HepG2 (cell line): ENCODE measurements around the gene SERPINF2. TPM values are rescaled to one million over a fixed set of nuclear protein-coding genes. Genes with fewer than 3 reads are reported as not detected.

Experiments used
- ATAC-seq: fragments of 200-7000 bp; cut with Tn5 transposase; 3 replicates; pipeline ENCODE4 v1.9.1; 2020; ENCODE audit warnings: mild to moderate bottlenecking, moderate library complexity
- BruUV-seq: library from RNA; stranded (reverse); fragments of 400-500 nt; replicated peaks from 2 replicates; lab custom pipeline; 2021; lab: Mats Ljungman, UMichigan
- CTCF ChIA-PET: fragments of 300-600 bp; formaldehyde crosslinking; extraction: SDS; loops from one replicate; lab custom pipeline; 2021; ENCODE audit warnings: low total read pairs, inconsistent platforms, low intra/inter-chr PET ratio; lab: Yijun Ruan, JAX
- POLR2A ChIA-PET: fragments of 350-600 bp; sonication (Branson Sonifier 250); formaldehyde crosslinking; loops from one replicate; lab custom pipeline; 2020; ENCODE audit warnings: antibody characterized with exemption, inconsistent platforms; lab: Yijun Ruan, JAX
- DNase-seq: peaks from one replicate; pipeline ENCODE4 v3.0.0-alpha.2; 2015; ENCODE audit warnings: low spot score
- FAIRE-seq: peaks from 3 replicates; lab custom pipeline; 2011; peaks lifted over from hg19 to GRCh38; lab: Jason Lieb, UNC
- H2AFZ ChIP-seq: one replicate; pipeline ENCODE4 v1.6.1; 2011; ENCODE audit warnings: low read length, inconsistent platforms
- H3K27ac ChIP-seq: fragments of 300-600 bp; 3 replicates; pipeline ENCODE4 v1.8.0; 2011; ENCODE audit warnings: mixed run types, mild to moderate bottlenecking, mixed read lengths, low read length, inconsistent platforms; ENCODE audit not compliant: insufficient read depth; ENCODE audit errors: extremely low read length
- H3K27me3 ChIP-seq, 2 experiments: fragments of 200-600 bp in 1 of 2; 2 replicates in 1 of 2; 3 replicates in 1 of 2; pipeline versions ENCODE4 v1.6.0 to v1.8.0; 2011; ENCODE audit warnings: low read length in 2 of 2, mild to moderate bottlenecking in 2 of 2, moderate library complexity in 2 of 2, inconsistent platforms in 1 of 2; ENCODE audit not compliant: insufficient read depth in 2 of 2, control insufficient read depth in 1 of 2
- H3K36me3 ChIP-seq, 2 experiments: fragments of 200-600 bp in 1 of 2; replicated peaks in 1 of 2; 2 replicates in 1 of 2; 3 replicates in 1 of 2; pipeline versions ENCODE4 v1.5.1 to v1.8.0; 2011; ENCODE audit warnings: low read length in 2 of 2, inconsistent platforms in 1 of 2; ENCODE audit not compliant: insufficient read depth in 2 of 2, control insufficient read depth in 1 of 2
- H3K4me1 ChIP-seq: 2 replicates; pipeline ENCODE4 v1.5.1; 2012; ENCODE audit warnings: low read length, inconsistent platforms; ENCODE audit not compliant: insufficient read depth
- H3K4me2 ChIP-seq: 2 replicates; pipeline ENCODE4 v1.6.0; 2011; ENCODE audit warnings: low read depth, low read length, inconsistent platforms
- H3K4me3 ChIP-seq, 3 experiments: fragments of 200-600 bp in 1 of 3; sonication (generic), shearing (Covaris generic) in 1 of 3; replicated peaks in 1 of 3; 2 replicates each; pipeline ENCODE4 v1.5.1; 2011 to 2016; ENCODE audit warnings: low read length in 3 of 3, inconsistent platforms in 2 of 3, low read depth in 2 of 3, mild to moderate bottlenecking in 2 of 3, control low read depth in 1 of 3, mixed read lengths in 1 of 3; ENCODE audit not compliant: insufficient read depth in 1 of 3
- H3K79me2 ChIP-seq: one replicate; pipeline ENCODE4 v1.6.1; 2011; ENCODE audit warnings: low read length, inconsistent platforms; ENCODE audit not compliant: insufficient read depth
- H3K9ac ChIP-seq: 2 replicates; pipeline ENCODE4 v1.6.0; 2011; ENCODE audit warnings: mild to moderate bottlenecking, low read depth, low read length, inconsistent platforms; ENCODE audit not compliant: insufficient read depth
- H3K9me3 ChIP-seq: 2 replicates; pipeline ENCODE4 v1.5.1; 2012; ENCODE audit warnings: mild to moderate bottlenecking, low read length
- H4K20me1 ChIP-seq: 2 replicates; pipeline ENCODE4 v1.6.0; 2011; ENCODE audit warnings: inconsistent platforms, mild to moderate bottlenecking, low read length, moderate library complexity; ENCODE audit not compliant: insufficient read depth
- ATF1 ChIP-seq: IDR thresholded peaks from 2 replicates; pipeline ENCODE4 v1.6.1; 2016; ENCODE audit warnings: mild to moderate bottlenecking, control low read depth
- FOXC1 ChIP-seq: sonication (generic); formaldehyde crosslinking; IDR thresholded peaks from 2 replicates; pipeline ENCODE4 v1.8.0; 2022; ENCODE audit warnings: mild to moderate bottlenecking, missing genetic modification reagents, borderline replicate concordance
- JARID2 ChIP-seq: sonication (generic); formaldehyde crosslinking; IDR thresholded peaks from 2 replicates; pipeline ENCODE4 v1.8.1; 2023; ENCODE audit warnings: missing genetic modification reagents, inconsistent platforms; ENCODE audit not compliant: insufficient replicate concordance
- MLXIP ChIP-seq: sonication (generic); formaldehyde crosslinking; IDR thresholded peaks from 2 replicates; pipeline ENCODE4 v1.9.0; 2021; ENCODE audit warnings: missing genetic modification reagents, borderline replicate concordance
- PCBP2 ChIP-seq: fragments of 200-400 bp; formaldehyde crosslinking; optimal IDR thresholded peaks from 2 replicates; pipeline ENCODE3; 2018; ENCODE audit warnings: low read length, low read depth; ENCODE audit not compliant: poor library complexity, severe bottlenecking
- PRPF4 ChIP-seq: fragments of 200-400 bp; formaldehyde crosslinking; IDR thresholded peaks from 2 replicates; pipeline ENCODE4 v1.6.1; 2016; ENCODE audit warnings: low read length, low read depth; ENCODE audit not compliant: poor library complexity, severe bottlenecking
- PTBP1 ChIP-seq: fragments of 200-400 bp; formaldehyde crosslinking; IDR thresholded peaks from 2 replicates; pipeline ENCODE4 v1.6.1; 2018; ENCODE audit warnings: low read length, low read depth; ENCODE audit not compliant: poor library complexity, severe bottlenecking
- SIX4 ChIP-seq: sonication (generic); formaldehyde crosslinking; IDR thresholded peaks from 2 replicates; pipeline ENCODE4 v1.4.0; 2020; ENCODE audit warnings: missing genetic modification reagents
- SNAPC5 ChIP-seq: sonication (generic); formaldehyde crosslinking; IDR thresholded peaks from 2 replicates; pipeline ENCODE4 v1.8.1; 2023; ENCODE audit warnings: mild to moderate bottlenecking, missing genetic modification reagents, borderline replicate concordance
- TCF7L2 ChIP-seq: IDR thresholded peaks from 2 replicates; pipeline ENCODE4 v1.6.1; 2011; ENCODE audit warnings: mild to moderate bottlenecking, low read depth, low read length, moderate library complexity
- ZNF17 ChIP-seq: sonication (generic); formaldehyde crosslinking; IDR thresholded peaks from 2 replicates; pipeline ENCODE4 v1.5.0; 2020; ENCODE audit warnings: mild to moderate bottlenecking, missing genetic modification reagents
- ZNF230 ChIP-seq: sonication (generic); formaldehyde crosslinking; IDR thresholded peaks from 2 replicates; pipeline ENCODE4 v1.4.0; 2020; ENCODE audit warnings: mild to moderate bottlenecking, missing genetic modification reagents
- ZNF333 ChIP-seq: sonication (generic); formaldehyde crosslinking; IDR thresholded peaks from 2 replicates; pipeline ENCODE4 v1.4.0; 2020; ENCODE audit warnings: mild to moderate bottlenecking, missing genetic modification reagents, borderline replicate concordance
- ZNF367 ChIP-seq: sonication (generic); formaldehyde crosslinking; IDR thresholded peaks from 2 replicates; pipeline ENCODE4 v1.4.0; 2020; ENCODE audit warnings: missing genetic modification reagents, borderline replicate concordance
- ZNF382 ChIP-seq: sonication (generic); formaldehyde crosslinking; IDR thresholded peaks from 2 replicates; pipeline ENCODE4 v1.5.0; 2020; ENCODE audit warnings: missing genetic modification reagents, mild to moderate bottlenecking, borderline replicate concordance
- ZNF430 ChIP-seq: sonication (generic); formaldehyde crosslinking; IDR thresholded peaks from 2 replicates; pipeline ENCODE4 v1.9.0; 2021; ENCODE audit warnings: mild to moderate bottlenecking, missing genetic modification reagents
- ZNF749 ChIP-seq: sonication (generic); formaldehyde crosslinking; IDR thresholded peaks from 2 replicates; pipeline ENCODE4 v1.8.0; 2022; ENCODE audit warnings: mild to moderate bottlenecking, missing genetic modification reagents, moderate library complexity, borderline replicate concordance
- ZNF841 ChIP-seq: sonication (generic); formaldehyde crosslinking; IDR thresholded peaks from 2 replicates; pipeline ENCODE4 v1.8.1; 2023; ENCODE audit warnings: missing genetic modification reagents, borderline replicate concordance
- WGBS: methylation state at CpG from one replicate; pipeline ENCODE4 v1.1.6; 2017; ENCODE audit warnings: low lambda C conversion rate; 5-methylcytosine and 5-hydroxymethylcytosine counted together
- in situ Hi-C: cut with HindIII; loops from 2 replicates; pipeline ENCODE4 v1.10.0; 2017; ENCODE audit warnings: low pct_unique_long_range_greater_than_20kb; ENCODE audit not compliant: extremely low pct_ligation_motif_present
- intact Hi-C: fragments of 100-400 bp; cut with micrococcal nuclease; formaldehyde crosslinking; loops from one replicate; pipeline ENCODE4 v1.10.0; 2022; ENCODE audit not compliant: unreplicated experiment
- polyA plus RNA-seq, 8 experiments: library from polyadenylated mRNA; depleted of rRNA in 3 of 8; stranded (reverse) in 7 of 8; unstranded in 1 of 8; fragments of >200 nt; fragmentation: Illumina TruSeq in 4 of 8; extraction: Trizol in 4 of 8; gene quantifications; 2 replicates each; pipeline versions ENCODE4 v1.2.1 to v1.2.3, GENCODE V29; 2011 to 2016; ENCODE audit warnings: low read depth in 4 of 8, missing spikeins in 1 of 8, mixed read lengths in 1 of 8; ENCODE audit not compliant: insufficient read depth in 1 of 8
- total RNA-seq, 5 experiments: library from RNA; depleted of rRNA; stranded (reverse); fragments of >200 nt; fragmentation: Illumina TruSeq; extraction: Trizol; gene quantifications; 2 replicates each; pipeline ENCODE4 v1.2.3, GENCODE V29; 2016; ENCODE audit warnings: low read depth in 1 of 5
- TF ChIP-seq, protein P1 (sequence below): sonication (generic); formaldehyde crosslinking; IDR thresholded peaks from 2 replicates; pipeline ENCODE4 v1.4.0; 2020; ENCODE audit warnings: missing genetic modification reagents, low read depth, mild to moderate bottlenecking, borderline replicate concordance

SERPINF2 gene
- total and polyA plus RNA-seq, 2 of the 13 experiments (the other 11 are each of a cell fraction or from before 2014, with no cell fraction given) = 309 to 548 TPM

- ChIA-PET CTCF (no interaction called here), POLR2A (interaction anchor here (0.6 to 16.4 kb wide), 7 partner anchors 9 to 33 kb away, joined by 3 to 299 read pairs (median 92); partner anchors contain the start of genes SERPINF1, SERPINF2 and WDR81)
- Histone ChIP-seq H4K20me1 (peaks cover 12% of the 10 kb centered on the region; the same call in 1 of the 2 replicates), H3K4me1 (peaks cover 43% of the 10 kb centered on the region), H2AFZ (no peak overlapping the region), H3K79me2 (no peaks in the 10 kb centered on the region), H3K27me3 (no peaks in the 10 kb centered on the region), H3K36me3 (peaks cover 3 to 12% of the 10 kb centered on the region in 2 experiments; a peak in 3 of 5 replicates), H3K4me2 (peak overlapping the region; percentile 27; the same call in 1 of the 2 replicates), H3K27ac (peak overlapping the region; percentile 35), H3K4me3 (no peak overlapping the region), H3K9me3 (no peaks in the 10 kb centered on the region), H3K9ac (no peak overlapping the region)
- no peak for DNase-seq
- peak; percentile 53 for ATAC-seq
- intact Hi-C loops (no loop called here), in situ Hi-C loops (no loop called here)
- no peak for FAIRE-seq
- BruUV-seq = TSS peak; percentile 61
- WGBS = 59% methylated on average over 10 of the region's 25 CpGs
- TF ChIP-seq PCBP2 (no peak), SIX4 (no peak), ZNF17 (CRISPR knock-in tag) (no peak), ZNF230 (CRISPR knock-in tag) (no peak), FOXC1 (no peak), SNAPC5 (CRISPR knock-in tag) (no peak), ZNF367 (CRISPR knock-in tag) (no peak), PRPF4 (no peak), ATF1 (no peak), MLXIP (CRISPR knock-in tag) (no peak), JARID2 (CRISPR knock-in tag) (no peak), ZNF749 (CRISPR knock-in tag) (no peak), TCF7L2 (no peak), ZNF382 (no peak), PTBP1 (peak; percentile 10), ZNF430 (CRISPR knock-in tag) (0 out of 2 replicates have a peak, but pooled peaks have one; percentile 20), ZNF333 (0 out of 2 replicates have a peak, but pooled peaks have one; percentile 50), ZNF841 (CRISPR knock-in tag) (no peak)
- TF ChIP-seq, protein P1, sequence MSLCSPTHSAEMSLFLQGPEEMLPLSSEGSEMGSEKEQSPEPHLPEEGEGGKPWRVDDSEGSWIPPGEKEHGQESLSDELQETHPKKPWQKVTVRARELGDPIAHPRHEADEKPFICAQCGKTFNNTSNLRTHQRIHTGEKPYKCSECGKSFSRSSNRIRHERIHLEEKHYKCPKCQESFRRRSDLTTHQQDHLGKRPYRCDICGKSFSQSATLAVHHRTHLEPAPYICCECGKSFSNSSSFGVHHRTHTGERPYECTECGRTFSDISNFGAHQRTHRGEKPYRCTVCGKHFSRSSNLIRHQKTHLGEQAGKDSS (CRISPR knock-in tag) = peak; percentile 13; the same call in 1 of the 2 replicates
These were observed 11.9 kb downstream of the SERPINF2 start for GRCh38 chr17:1754430-1755112.
